HepG2 (cell line): ENCODE measurements around the gene UMPS. TPM values are rescaled to one million over a fixed set of nuclear protein-coding genes. Genes with fewer than 3 reads are reported as not detected.

Source experiments
- ARID2 ChIP-seq: sonication (generic); formaldehyde crosslinking; IDR thresholded peaks from 2 replicates; pipeline ENCODE4 v1.8.1; 2022; ENCODE audit warnings: mild to moderate bottlenecking, missing genetic modification reagents, borderline replicate concordance
- DPF2 ChIP-seq: sonication (generic); formaldehyde crosslinking; IDR thresholded peaks from 2 replicates; pipeline ENCODE4 v1.4.0; 2020; ENCODE audit warnings: mild to moderate bottlenecking, low read depth, missing genetic modification reagents, borderline replicate concordance
- EZH2 ChIP-seq: conservative IDR thresholded peaks from 2 replicates; pipeline ENCODE4 v1.6.1; 2012; ENCODE audit warnings: mild to moderate bottlenecking, low read depth, low read length, moderate library complexity
- SIN3A ChIP-seq: IDR thresholded peaks from 2 replicates; pipeline ENCODE4 v1.6.1; 2011; ENCODE audit warnings: low read depth, mild to moderate bottlenecking, control low read depth, low read length, borderline replicate concordance
- SMAD3 ChIP-seq: sonication (generic); formaldehyde crosslinking; IDR thresholded peaks from 2 replicates; pipeline ENCODE4 v1.4.0; 2020; ENCODE audit warnings: missing genetic modification reagents
- ZNF484 ChIP-seq: sonication (generic); formaldehyde crosslinking; IDR thresholded peaks from 2 replicates; pipeline ENCODE4 v1.5.1; 2020; ENCODE audit warnings: mild to moderate bottlenecking, low read depth, missing genetic modification reagents, borderline replicate concordance
- ZNF558 ChIP-seq: sonication (generic); formaldehyde crosslinking; IDR thresholded peaks from 2 replicates; pipeline ENCODE4 v1.9.0; 2022; ENCODE audit warnings: mild to moderate bottlenecking, missing genetic modification reagents, borderline replicate concordance
- ZNF598 ChIP-seq: sonication (generic); formaldehyde crosslinking; IDR thresholded peaks from 2 replicates; pipeline ENCODE4 v1.5.1; 2020; ENCODE audit warnings: mild to moderate bottlenecking, missing genetic modification reagents, borderline replicate concordance
- ZNF773 ChIP-seq: sonication (generic); formaldehyde crosslinking; IDR thresholded peaks from 2 replicates; pipeline ENCODE4 v1.4.0; 2020; ENCODE audit warnings: missing genetic modification reagents, borderline replicate concordance
- ZNF776 ChIP-seq: sonication (generic); formaldehyde crosslinking; IDR thresholded peaks from 2 replicates; pipeline ENCODE4 v1.4.0; 2020; ENCODE audit warnings: mild to moderate bottlenecking, missing genetic modification reagents
- polyA plus RNA-seq, 8 experiments: library from polyadenylated mRNA; depleted of rRNA in 3 of 8; stranded (reverse) in 7 of 8; unstranded in 1 of 8; fragments of >200 nt; fragmentation: Illumina TruSeq in 4 of 8; extraction: Trizol in 4 of 8; gene quantifications; 2 replicates each; pipeline versions ENCODE4 v1.2.1 to v1.2.3, GENCODE V29; 2011 to 2016; ENCODE audit warnings: low read depth in 4 of 8, missing spikeins in 1 of 8, mixed read lengths in 1 of 8; ENCODE audit not compliant: insufficient read depth in 1 of 8
- total RNA-seq, 5 experiments: library from RNA; depleted of rRNA; stranded (reverse); fragments of >200 nt; fragmentation: Illumina TruSeq; extraction: Trizol; gene quantifications; 2 replicates each; pipeline ENCODE4 v1.2.3, GENCODE V29; 2016; ENCODE audit warnings: low read depth in 1 of 5
- TF ChIP-seq, protein P1 (sequence below): sonication (generic); formaldehyde crosslinking; IDR thresholded peaks from 2 replicates; pipeline ENCODE4 v1.9.0; 2022; ENCODE audit warnings: missing genetic modification reagents, mild to moderate bottlenecking, borderline replicate concordance

UMPS gene
- total and polyA plus RNA-seq, 2 of the 13 experiments (the other 11 are each of a cell fraction or from before 2014, with no cell fraction given): 52.7 to 74.2 TPM

DNA sequence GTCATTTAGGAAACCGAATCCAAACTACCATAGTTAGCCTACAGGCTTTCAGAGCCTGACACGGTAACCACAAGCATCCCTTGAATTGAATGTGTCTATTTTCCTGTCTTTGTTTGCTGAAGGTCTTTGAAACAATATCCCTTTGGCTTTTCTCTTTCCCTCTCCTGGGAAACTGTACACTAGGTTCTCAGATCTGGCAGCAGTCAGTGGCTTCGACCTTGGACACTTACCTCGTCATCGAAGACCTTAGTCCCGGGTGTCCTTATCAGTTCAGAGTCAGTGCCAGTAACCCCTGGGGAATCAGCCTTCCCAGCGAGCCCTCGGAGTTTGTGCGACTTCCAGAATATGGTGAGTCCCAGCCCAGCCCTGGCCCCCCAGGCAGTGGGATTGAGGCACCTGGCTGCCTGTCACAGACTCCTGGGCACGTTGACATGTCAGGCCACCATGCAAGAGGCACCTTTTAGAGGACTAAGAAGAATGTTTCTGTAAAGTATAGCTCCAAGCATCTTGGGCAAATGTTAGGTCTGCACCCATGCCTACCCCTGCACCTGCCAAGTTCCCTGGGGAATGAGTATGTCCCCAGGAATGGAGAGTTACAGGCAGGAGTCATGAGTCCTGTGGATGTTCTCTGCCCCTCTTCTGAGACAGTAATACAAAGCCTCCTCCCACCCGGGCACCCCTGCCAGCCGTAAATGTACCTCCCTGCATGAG is 30.4 kb upstream of the UMPS start (continued):
- no peak for TF ChIP-seq ZNF776 (CRISPR knock-in tag)
- TF ChIP-seq EZH2: no peak
- no peak for TF ChIP-seq ZNF484 (CRISPR knock-in tag)
- TF ChIP-seq SIN3A: peak; percentile 56; the same call in 1 of the 2 replicates
- peak; percentile 85 for TF ChIP-seq DPF2 (CRISPR knock-in tag)
- no peak for TF ChIP-seq ARID2 (CRISPR knock-in tag)
- TF ChIP-seq SMAD3 (CRISPR knock-in tag): peak; percentile 94
- no peak for TF ChIP-seq ZNF773 (CRISPR knock-in tag)
- TF ChIP-seq, protein P1, sequence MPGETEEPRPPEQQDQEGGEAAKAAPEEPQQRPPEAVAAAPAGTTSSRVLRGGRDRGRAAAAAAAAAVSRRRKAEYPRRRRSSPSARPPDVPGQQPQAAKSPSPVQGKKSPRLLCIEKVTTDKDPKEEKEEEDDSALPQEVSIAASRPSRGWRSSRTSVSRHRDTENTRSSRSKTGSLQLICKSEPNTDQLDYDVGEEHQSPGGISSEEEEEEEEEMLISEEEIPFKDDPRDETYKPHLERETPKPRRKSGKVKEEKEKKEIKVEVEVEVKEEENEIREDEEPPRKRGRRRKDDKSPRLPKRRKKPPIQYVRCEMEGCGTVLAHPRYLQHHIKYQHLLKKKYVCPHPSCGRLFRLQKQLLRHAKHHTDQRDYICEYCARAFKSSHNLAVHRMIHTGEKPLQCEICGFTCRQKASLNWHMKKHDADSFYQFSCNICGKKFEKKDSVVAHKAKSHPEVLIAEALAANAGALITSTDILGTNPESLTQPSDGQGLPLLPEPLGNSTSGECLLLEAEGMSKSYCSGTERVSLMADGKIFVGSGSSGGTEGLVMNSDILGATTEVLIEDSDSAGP (CRISPR knock-in tag): peak; percentile 67; the same call in 1 of the 2 replicates
- TF ChIP-seq ZNF558 (CRISPR knock-in tag): no peak
- TF ChIP-seq ZNF598 (CRISPR knock-in tag): no peak
- TF ChIP-seq, all 625 proteins: peak for 221
